Activated B cell treated with CpG ODN at 0.5 μM for 24 hours (primary cell): ENCODE measurements around the gene NAA16. TPM values are rescaled to one million over a fixed set of nuclear protein-coding genes. Genes with fewer than 3 reads are reported as not detected.

Source experiments
- ATAC-seq: fragments of 200-7000 bp; cut with Tn5 transposase; one replicate; pipeline ENCODE4 v1.10.0; 2021; ENCODE audit warnings: low read depth, mild to moderate bottlenecking, moderate library complexity
- CTCF ChIA-PET: fragments of 350-600 bp; sonication (Branson Sonifier 250); formaldehyde crosslinking; loops from one replicate; lab custom pipeline; 2021; ENCODE audit warnings: antibody characterized with exemption; lab: Charles Lee
- POLR2A ChIA-PET: fragments of 350-600 bp; sonication (Branson Sonifier 250); formaldehyde crosslinking; loops from one replicate; lab custom pipeline; 2021; ENCODE audit warnings: antibody characterized with exemption; lab: Charles Lee
- DNase-seq: peaks from one replicate; pipeline ENCODE4 v3.0.0; 2022
- H3K27ac Mint-ChIP-seq: one replicate; pipeline ENCODE4 v1.8.0; 2020; ENCODE audit warnings: mixed read lengths
- H3K27me3 Mint-ChIP-seq: one replicate; pipeline ENCODE4 v1.8.0; 2021; ENCODE audit warnings: mixed read lengths
- H3K36me3 Mint-ChIP-seq: one replicate; pipeline ENCODE4 v1.8.0; 2021; ENCODE audit warnings: low read depth, mixed read lengths
- H3K4me1 Mint-ChIP-seq: one replicate; pipeline ENCODE4 v1.8.0; 2021; ENCODE audit warnings: mixed read lengths
- H3K4me3 Mint-ChIP-seq: one replicate; pipeline ENCODE4 v1.8.0; 2020; ENCODE audit warnings: mild to moderate bottlenecking, mixed read lengths
- H3K9me3 Mint-ChIP-seq: one replicate; pipeline ENCODE4 v1.8.0; 2020; ENCODE audit warnings: mixed read lengths
- intact Hi-C: fragments of 100-400 bp; cut with micrococcal nuclease; formaldehyde crosslinking; loops from one replicate; pipeline ENCODE4 v1.15.1; 2024
- total RNA-seq: library from RNA; stranded (reverse); gene quantifications from 2 replicates; pipeline ENCODE4 v1.2.3, GENCODE V29; 2022
- TF ChIP-seq, protein P1 (sequence below): fragments of 200-600 bp; IDR thresholded peaks from one replicate; pipeline ENCODE4 v1.8.0; 2022; ENCODE audit warnings: antibody characterized with exemption, mild to moderate bottlenecking

NAA16 gene
- total RNA-seq, 1 donor from 2014 or later: 21.4 TPM

DNA sequence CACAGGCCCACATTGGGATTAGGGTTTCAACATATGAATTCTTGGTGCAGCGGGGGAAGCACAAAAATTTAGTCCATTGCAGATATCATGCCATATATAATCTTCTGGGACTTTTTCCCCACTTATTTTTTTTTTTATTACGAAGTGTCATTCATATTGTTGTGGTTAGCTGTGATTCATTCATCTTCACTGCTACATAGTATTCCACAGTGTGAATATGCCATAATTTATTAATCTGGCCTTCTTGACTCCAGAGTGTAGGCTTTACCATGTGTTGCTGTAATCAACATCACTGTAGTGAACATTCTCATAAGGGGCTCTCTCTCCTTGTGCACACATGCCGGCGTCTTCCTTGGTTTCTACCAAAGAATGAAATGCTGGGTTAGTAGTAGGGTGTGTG lies 92.9 kb downstream of the NAA16 start:
- H3K27ac Mint-ChIP-seq: no peak overlapping the region
- CTCF ChIA-PET: no interaction called here
- POLR2A ChIA-PET: no interaction called here
- no peak for DNase-seq
- no peaks in the 10 kb centered on the region for H3K9me3 Mint-ChIP-seq
- ATAC-seq: no peak
- no peaks in the 10 kb centered on the region for H3K27me3 Mint-ChIP-seq
- H3K36me3 Mint-ChIP-seq: no peaks in the 10 kb centered on the region
- intact Hi-C loops: no loop called here
- no peaks in the 10 kb centered on the region for H3K4me1 Mint-ChIP-seq
- TF ChIP-seq, protein P1, sequence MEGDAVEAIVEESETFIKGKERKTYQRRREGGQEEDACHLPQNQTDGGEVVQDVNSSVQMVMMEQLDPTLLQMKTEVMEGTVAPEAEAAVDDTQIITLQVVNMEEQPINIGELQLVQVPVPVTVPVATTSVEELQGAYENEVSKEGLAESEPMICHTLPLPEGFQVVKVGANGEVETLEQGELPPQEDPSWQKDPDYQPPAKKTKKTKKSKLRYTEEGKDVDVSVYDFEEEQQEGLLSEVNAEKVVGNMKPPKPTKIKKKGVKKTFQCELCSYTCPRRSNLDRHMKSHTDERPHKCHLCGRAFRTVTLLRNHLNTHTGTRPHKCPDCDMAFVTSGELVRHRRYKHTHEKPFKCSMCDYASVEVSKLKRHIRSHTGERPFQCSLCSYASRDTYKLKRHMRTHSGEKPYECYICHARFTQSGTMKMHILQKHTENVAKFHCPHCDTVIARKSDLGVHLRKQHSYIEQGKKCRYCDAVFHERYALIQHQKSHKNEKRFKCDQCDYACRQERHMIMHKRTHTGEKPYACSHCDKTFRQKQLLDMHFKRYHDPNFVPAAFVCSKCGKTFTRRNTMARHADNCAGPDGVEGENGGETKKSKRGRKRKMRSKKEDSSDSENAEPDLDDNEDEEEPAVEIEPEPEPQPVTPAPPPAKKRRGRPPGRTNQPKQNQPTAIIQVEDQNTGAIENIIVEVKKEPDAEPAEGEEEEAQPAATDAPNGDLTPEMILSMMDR: no peak
- H3K4me3 Mint-ChIP-seq: no peak overlapping the region

DNA sequence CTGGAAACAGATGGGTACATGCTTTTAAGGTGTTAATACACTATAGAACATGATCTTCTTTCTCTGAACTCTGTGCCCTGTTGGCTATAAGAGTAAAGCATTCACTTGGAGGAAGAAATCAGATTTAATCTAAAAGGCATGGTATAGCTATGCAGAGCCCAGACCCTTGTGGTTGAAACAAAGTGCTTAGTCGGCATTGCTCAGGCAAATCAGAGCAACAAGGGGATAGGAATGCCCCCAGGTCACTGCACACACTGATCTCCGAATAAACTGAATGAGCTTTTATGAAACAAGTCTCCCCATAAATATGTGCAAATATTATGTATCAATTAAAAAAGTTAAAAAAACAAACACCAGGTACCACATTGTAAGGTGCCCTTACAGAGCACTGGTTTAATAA lies 94.3 kb downstream of the NAA16 start:
- intact Hi-C loops: no loop called here
- TF ChIP-seq, protein P1: no peak
- DNase-seq (no peak), ATAC-seq (no peak)
- ChIA-PET POLR2A (no interaction called here), CTCF (no interaction called here)
- Mint-ChIP-seq H3K27me3 (peaks cover 3% of the 10 kb centered on the region), H3K27ac (no peak overlapping the region), H3K4me3 (no peak overlapping the region), H3K9me3 (no peaks in the 10 kb centered on the region), H3K36me3 (no peaks in the 10 kb centered on the region), H3K4me1 (no peaks in the 10 kb centered on the region)

DNA sequence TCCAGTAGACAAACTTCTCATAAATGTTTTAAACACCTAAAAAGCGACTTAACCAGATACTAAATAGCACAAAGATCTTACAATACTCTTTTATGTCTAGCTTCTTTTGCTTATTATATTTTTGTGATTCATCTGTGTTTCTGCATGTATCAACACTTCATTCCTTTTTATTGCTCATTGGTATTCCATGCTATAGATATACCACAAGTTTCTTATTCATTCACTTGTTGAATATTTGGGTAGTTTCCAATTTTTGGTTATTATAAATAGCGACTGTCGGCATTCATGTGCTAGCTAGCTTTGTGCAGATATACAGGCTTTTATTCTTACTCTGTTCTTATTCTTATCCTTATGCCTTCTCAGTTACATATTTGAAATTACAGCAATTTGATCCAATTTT lies 96.3 kb downstream of the NAA16 start:
- ChIA-PET POLR2A (no interaction called here), CTCF (no interaction called here)
- no peak overlapping the region for H3K27ac Mint-ChIP-seq

DNA sequence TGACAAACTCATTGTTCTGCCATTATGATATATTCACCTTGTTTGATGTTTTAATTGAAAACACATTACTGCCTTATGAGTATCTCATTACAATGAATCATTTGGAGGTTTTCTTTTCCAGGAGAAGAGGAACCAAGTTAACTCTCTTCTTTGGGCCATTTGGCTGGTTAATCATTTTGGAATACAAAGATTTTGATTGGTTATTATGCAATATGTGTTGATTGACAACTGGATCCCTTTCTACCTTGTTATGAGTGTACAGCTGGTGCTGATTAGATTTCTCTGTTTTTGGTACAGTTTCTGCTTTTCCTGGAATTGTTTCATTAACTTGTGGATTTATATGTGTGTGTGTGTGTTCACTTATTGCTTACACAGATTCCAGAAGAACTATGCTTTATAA lies 97.1 kb downstream of the NAA16 start:
- intact Hi-C loops: no loop called here
- H3K27me3 Mint-ChIP-seq: peaks cover 6% of the 10 kb centered on the region
- H3K27ac Mint-ChIP-seq: no peak overlapping the region
- POLR2A ChIA-PET: no interaction called here
- ATAC-seq (no peak), DNase-seq (no peak)
- H3K4me1 Mint-ChIP-seq: no peaks in the 10 kb centered on the region
- CTCF ChIA-PET: no interaction called here
- H3K9me3 Mint-ChIP-seq: no peaks in the 10 kb centered on the region
- TF ChIP-seq, protein P1: no peak
- H3K4me3 Mint-ChIP-seq: no peak overlapping the region
- no peaks in the 10 kb centered on the region for H3K36me3 Mint-ChIP-seq

More for the DNA sequence above, 96.3 kb downstream of the NAA16 start:
- ATAC-seq (no peak), DNase-seq (no peak)
- Mint-ChIP-seq H3K36me3 (no peaks in the 10 kb centered on the region), H3K4me1 (no peaks in the 10 kb centered on the region), H3K27me3 (peaks cover 6% of the 10 kb centered on the region), H3K4me3 (no peak overlapping the region), H3K9me3 (no peaks in the 10 kb centered on the region)
- TF ChIP-seq, protein P1: no peak
- intact Hi-C loops: no loop called here

DNA sequence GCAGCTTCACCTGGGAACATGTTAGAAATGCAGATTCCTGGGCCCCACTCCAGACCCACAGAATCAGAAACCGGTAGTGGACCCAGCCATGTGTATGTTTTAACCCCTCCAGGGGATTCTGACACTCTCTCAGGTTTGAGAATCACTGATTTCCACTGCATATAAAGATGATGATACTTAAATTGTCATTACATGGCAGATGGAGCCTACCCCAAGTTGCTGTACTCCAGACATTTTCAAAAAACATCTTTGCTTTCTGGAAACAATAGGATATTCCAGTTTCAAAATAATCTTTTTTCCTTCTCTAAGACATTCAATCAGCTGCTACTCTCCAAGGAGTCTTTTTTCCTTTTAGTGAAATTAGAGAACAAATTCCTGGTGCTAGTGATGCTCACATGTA lies 97.7 kb downstream of the NAA16 start:
- H3K27ac Mint-ChIP-seq: no peak overlapping the region
- H3K27me3 Mint-ChIP-seq: peaks cover 6% of the 10 kb centered on the region
- TF ChIP-seq, protein P1: no peak
- no peaks in the 10 kb centered on the region for H3K9me3 Mint-ChIP-seq
- DNase-seq (no peak), ATAC-seq (no peak)
- POLR2A ChIA-PET: no interaction called here
- intact Hi-C loops: no loop called here
- no peaks in the 10 kb centered on the region for H3K4me1 Mint-ChIP-seq
- H3K4me3 Mint-ChIP-seq: no peak overlapping the region
- CTCF ChIA-PET: no interaction called here
- no peaks in the 10 kb centered on the region for H3K36me3 Mint-ChIP-seq
